Activated CD4-positive, alpha-beta T cell treated with anti-CD3 and anti-CD28 coated beads, Interleukin-2, amount 50 U/mL, for 16 hours (primary cell): ENCODE measurements around the gene RPUSD4.

Experiments used
- DNase-seq: peaks from one replicate; pipeline ENCODE4 v3.0.0-alpha.2; 2020

RPUSD4 gene

DNA sequence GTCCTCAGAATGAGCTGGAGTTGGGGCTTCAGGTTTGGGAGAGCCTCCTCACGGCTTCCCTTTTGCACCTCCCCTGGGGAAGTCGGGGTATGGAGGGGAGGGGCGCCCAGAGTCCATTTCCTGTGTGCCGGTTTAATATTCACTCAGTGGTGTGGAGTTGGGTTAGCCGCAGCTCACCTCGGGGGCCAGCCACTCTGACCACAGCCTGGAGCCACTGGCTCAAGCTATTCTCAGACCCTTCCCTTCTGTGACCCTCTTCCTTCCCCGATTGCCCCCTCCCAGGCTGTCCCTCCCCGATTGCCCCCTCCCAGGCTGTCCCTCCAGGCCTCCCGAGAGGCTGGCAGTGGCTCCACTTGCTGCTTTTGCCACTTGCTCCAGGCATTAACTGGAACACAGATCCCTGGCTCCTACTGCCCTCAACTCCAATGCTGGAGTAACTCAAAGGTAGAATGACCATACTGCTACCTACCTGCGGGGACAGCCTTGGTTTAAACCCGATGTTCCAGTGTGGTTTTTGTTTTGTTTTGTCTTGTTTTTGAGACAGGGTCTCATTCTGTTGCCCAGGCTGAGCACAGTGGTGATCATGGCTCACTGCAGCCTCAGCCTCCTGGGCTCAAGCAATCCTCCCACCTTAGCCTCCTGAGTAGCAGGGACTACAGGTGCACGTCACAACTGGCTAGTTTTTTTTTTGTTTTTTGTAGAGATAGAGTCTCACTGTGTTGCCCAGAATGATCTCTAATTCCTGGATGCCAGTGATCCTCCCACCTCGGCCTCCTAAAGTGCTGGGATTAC is 29.3 kb downstream of the RPUSD4 start:
- DNase-seq: no peak

DNA sequence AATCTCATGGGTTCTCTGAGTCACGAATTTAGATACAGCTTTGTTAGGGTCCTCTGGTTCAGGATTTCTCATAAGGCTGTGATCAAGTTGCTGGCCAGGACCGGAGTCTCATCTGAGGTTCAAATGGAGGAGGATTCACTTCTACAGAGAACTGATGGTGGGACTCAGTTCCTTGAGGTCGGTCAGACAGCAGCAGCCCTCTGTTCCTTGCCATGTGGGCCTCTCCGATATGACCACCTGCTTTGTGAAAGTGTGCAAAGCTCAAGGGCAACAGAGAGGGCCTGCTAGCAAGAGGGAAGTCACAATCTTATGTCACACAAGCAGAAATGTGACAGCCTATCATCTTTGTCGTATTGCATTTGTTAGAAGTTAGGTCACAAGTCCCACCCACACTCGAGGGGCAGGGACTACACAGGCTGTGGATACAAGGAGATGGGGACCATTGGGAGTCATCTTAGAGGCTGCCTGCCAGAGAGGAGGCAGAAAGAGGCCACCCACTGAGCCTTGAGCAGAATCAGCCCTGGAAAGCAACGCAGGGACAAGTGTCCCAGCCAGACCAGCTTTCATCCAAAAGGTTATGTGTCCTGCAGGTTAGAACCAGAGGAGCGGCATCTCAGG is 34.5 kb downstream of the RPUSD4 start:
- DNase-seq: no peak

DNA sequence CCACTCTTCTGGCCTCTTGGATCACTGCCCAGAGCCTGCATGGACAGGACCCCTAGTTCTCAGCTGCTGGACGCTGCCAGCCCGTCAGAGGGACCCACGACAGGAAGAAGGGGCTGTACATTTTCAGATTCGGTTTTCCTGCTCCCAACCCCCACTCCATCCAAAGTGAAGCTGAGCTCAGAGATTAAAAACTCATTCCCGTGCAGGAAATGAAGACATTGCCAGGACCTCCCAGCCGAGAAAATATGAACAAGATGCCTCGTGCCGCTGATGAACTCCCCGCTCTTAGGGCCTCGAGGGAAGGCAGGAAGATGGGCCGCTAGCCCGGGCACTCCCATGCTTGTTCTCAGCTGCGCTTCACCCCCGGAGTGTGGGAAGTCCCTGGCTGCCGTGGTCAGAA is 36.1 kb downstream of the RPUSD4 start:
- no peak for DNase-seq

DNA sequence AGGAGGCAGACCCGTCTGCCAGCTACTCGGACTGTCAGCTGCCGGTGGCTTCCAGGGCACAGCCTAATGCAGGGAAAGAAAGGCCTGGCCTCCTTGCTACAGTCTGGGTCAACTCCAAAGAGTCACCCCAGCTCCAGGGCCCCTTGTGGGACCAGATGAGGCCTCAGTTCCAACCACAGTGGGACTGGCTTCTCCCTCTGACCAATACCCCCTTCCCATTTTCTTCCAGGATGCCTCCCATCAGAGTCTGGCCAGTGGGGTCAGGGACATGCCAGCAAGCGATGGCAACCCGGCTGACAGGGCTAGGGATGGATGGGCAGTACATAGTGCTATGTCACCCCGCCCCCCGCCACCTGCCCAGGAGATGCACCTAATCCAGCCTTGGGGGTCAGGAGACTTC is 36.6 kb downstream of the RPUSD4 start:
- DNase-seq: no peak

DNA sequence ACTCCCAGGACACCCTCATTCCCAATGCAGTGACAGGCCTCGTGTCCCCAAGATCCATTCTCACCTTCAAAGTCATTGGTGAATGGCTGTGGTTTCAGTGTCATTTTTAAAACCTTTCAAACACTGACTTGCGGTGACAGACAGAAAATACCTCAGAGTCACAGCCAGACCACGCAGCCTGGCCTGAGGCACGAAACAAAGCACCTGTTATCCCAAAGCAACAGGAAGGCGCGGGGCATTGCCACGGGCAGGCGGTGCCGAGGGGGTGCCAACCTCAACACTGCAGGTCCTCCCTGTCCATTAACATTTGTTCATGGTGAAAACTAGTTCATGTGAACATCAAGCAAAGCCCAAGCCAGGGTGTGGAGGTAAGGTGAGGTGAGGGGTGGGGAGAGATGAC is 38.2 kb downstream of the RPUSD4 start:
- DNase-seq: no peak

DNA sequence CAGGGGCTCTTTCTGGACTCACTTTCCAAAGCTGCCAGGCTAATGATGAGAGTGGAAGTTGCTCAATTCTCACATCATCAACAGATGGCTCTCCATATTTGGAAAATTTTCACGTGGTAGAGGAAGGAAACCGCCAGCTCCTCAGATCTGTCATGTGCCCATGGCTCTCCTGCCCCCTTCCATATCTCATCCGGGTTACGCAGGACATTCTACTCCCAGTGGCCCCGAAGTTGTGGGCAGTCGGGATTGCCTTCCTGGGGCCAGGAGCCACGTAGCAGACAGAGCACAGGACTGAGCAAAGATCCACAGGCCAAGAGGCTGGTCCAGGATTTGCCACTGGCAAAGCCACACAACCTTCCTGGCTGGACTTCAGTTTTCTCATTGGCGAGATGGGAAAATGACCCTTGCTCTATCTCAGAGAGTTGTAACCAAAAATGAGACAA is 38.8 kb downstream of the RPUSD4 start:
- no peak for DNase-seq

DNA sequence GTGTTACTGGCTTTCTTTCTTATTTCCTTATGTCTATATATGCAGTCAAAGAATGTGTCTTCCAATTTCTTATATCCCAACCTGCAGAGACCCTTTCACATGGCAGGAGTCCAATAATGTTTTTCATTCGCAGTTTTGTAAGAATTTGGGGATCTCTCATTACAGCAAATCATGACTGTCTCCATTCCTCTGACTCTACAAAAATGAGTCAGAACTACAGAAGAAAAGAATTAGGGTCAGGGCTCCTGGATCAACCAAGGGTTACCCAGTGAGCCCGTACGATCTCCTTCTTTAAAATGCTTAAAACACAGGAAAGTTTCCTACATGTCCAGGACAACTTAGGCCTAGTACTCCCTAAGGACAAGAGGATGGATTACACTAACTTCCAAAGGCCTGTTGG is 42.2 kb downstream of the RPUSD4 start:
- DNase-seq: no peak

DNA sequence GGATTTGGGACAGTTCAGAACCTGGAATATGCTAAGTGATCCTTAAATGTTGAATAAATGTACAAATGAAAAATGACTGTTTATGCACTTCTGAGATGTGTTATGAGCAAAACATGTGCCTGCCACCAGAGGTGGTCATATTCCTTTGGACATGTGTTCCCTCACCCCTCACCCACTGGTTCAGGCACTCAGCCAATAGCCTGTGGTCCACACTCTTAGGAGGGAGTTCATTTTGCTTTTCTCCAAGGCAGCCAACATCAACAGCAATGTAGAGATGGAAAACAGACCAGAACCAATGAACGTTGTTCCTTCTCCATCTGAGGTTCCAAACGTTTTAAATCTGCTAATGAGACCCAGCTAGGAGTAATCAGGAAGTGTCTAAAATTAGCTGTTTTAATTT is 44.0 kb downstream of the RPUSD4 start:
- no peak for DNase-seq

DNA sequence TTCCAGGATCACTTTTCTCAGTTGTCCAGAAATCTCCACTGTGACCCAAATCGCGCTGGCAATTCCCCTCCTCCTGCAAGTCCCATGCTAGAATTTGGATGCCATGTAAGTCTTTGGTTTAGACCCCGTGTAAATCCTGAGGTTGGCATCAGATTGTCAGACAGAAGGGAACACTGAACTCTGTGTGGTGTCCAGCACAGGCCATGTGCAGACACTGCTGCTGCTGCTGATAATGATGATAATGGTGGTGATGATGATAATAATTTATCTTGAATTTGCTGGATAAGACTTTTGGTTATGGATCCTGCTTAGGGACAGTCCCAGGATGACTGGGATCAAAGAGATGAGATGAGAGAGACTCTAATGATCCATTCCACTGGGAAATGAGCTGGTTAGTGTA is 45.0 kb downstream of the RPUSD4 start:
- DNase-seq: no peak

DNA sequence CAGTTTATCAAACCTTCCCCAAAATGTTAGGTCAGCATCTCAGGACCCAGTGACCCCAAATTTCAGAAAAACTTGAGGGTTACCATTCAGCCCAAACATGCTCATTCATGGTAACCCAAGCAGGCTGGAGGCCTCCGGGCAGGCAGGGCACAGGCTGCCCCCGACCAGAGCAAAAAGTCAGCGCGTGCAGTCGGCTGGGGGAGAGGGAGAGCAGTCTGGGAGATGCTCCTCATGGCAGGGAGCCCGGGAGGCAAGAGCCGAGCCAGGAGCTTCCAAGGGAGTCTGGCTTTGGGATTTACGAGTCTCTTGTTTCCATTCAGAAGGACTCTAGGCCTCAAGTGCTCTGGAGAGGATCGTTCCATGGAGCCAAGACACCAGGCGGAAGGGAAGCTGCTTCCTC is 45.7 kb downstream of the RPUSD4 start:
- DNase-seq: no peak

DNA sequence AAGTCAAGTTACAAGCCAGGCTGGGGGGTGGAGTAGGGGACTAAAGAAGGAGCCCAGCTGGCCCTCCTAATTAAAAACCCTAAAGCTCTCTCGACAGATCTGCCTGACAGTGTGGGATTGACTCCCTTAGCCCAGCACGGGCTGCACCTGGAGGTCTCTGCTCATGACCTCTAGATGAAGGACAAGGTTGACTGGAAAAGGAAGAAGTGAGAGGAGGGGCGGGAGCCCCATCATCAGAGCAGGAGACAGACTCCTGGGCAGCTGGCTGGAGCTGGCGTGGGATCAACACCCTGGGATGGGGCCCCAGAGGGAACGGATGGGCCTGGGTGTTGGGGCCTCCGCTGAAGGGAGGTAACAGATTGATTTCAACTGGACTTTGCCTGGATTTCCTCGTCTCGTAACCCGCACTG is 46.1 kb downstream of the RPUSD4 start:
- DNase-seq: no peak

DNA sequence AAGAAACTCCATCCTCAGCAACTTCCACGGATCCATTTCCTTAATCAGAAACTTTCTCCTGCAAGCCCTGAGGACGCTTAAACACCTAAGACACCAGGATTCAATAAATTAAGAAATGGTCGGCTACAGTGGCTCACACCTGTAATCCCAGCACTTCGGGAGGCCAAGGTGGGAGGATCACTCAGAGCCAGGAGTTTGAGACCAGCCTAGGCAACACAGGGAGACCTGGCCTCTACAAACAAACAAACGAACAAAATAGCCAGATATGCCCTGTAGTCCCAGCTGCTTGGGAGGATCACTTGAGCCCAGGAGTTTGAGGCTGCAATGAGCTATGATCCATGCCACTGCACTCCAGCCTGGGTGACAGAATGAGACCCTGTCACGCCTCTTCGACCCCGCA is 46.7 kb downstream of the RPUSD4 start:
- no peak for DNase-seq

DNA sequence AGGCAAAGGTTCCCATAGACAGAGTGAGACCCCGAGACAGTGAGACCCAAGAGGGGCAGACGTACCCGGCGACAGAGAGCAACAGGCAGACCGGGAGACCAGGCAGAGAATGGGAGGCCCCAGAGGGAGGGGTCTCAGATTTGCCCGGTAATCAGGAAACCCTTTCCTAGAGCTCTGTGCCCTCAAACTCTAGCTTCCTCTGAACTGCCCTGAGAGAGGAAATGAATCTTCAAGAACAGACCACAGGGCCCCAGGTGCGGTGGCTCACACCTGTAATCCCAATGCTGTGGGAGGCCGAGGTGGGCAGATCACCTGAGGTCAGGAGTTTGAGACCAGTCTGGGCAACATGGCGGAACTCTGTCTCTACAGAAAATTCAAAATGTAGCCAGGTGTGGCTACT is 47.7 kb downstream of the RPUSD4 start:
- no peak for DNase-seq

DNA sequence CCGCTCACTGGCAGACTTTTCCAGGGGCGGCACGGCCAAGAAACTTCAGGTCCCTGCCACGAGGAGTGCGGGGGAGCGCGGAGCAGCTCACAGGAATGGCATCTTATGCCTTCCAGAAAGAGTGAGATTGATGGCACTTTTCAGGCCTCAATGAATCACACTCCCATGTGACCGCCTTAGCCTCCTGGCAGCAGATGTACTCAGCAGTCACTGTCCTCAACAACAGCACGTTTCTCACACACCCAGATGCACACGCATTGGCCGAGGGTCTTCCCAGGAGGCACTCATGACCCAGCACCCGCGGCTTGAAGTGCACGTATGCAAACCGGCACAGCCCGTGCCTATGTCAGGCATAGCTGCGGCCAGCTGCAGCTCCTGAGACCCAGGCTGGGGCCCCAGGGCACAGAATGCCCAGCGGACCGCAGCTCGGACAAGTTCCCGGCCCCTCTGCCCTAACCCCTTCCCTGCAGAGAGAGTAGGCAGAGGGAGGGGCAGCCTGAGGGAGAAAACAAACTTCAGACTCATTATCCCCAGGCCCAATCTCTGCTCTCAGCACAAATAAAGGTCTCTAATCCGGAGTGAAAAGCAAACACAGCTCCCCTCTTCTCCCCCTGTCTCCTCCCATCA is 48.3 kb downstream of the RPUSD4 start:
- DNase-seq: no peak

DNA sequence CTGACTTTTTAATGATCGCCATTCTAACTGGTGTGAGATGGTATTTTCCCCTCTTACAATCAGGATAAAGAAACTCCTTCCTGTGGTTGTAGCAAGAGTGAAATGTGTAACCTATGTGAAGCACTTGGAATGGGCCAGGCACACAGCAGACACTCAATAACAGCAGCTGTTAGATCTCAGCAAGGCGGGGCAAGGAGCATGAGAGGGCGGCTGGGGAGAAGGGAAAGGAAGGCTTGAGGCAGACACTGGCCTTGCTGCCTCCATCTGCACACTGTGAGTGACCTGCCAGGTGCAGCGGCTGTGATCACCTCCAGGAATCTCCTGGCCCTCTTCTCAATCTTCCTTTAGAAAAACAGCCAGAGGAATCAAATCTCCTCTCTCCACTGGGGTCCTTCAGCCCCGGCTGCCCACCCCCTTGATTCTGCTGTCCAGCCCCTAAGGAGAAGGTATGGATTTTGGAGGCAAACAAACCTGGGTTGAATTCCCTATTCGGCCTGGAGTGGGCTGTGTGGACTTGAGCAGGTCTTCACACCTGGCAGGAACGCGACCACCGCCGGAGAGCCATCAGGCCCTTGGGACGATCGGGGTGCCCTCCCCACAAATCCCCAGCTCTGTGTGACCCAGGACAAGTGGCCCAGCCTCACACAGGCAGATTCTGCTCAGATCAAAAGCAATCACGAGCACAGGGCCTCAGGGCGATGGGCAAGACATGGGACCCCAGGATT is 49.0 kb downstream of the RPUSD4 start:
- no peak for DNase-seq

DNA sequence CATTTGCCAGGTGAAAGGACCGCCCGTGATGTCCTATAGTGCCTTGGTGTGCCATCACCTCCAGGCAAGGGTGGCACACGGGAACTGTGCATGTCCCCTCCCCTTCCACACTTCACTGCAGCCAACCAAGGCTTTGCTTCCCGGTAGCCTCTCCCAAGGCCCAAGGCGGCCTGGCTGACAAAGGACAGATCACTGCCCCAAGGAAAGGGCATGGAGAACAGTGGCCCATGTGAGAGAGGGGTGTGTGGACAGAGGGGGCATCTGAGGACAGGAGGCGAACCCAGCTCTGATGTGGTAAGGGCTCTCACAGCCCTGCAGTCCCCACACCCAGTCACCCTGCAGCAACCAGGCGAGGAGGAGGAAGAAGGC is 50.4 kb downstream of the RPUSD4 start:
- DNase-seq: no peak

DNA sequence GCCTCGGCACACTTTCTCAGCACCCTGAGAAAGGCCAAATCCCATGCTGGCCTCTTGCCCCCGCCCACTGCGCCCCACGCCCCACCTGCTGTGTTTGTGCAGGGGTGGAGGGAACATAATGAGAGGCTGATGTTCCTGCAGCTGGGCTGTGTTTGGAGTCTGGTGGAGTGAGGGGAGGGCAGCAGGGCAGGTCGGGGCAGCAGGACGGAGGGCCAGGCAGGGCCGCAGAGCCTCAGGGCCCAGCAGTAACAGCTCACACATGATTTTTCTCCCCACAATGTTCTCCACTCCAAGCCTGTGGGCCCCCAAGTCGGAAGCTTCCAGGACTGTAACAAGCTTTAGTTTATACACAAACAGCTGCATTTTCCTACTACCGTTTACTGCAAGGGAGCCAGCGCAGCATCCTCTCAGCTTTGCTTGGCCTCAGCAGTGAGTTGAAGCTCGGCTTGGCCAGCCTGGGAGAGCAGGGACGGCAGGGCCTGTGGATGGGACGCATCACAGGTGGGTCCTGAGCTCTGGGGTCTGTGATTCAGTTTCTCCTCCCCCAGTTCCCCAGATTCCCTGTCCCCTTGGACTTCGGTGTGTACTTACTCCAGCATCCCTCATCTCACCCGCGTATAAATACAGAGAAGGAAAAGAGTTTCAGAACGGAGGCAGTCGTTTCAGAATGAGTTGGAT is 51.0 kb downstream of the RPUSD4 start:
- DNase-seq: no peak

DNA sequence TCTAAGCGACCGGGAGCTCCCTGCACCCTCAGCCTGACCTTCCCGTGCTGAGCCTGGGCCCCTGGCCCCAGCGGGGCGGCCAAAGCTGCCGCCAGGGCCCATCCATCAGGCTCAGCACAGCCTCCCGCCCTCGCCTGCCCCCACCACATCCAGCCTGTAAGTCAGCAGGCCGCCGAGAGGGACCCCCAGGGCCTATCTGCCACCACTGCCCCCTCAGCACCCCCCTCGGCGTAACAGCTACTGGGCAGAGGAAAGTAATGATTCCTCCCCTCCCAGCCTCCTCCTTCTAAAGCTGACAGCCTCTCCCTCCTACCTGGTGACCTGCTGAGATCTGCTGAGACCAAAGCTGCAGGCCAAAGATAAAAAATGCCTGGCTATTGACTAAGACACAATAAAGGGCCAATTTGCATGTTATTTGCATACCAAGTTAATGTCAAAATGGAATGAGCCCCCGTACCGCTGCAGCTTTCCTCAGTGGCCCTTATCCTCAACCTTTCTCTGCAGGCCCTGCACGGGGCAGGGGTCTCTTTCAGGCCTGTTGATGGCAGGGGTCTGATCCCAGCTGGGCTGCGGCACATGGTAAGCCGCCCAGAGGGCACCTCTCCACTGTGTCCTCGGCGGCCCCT is 51.6 kb downstream of the RPUSD4 start:
- DNase-seq: no peak

DNA sequence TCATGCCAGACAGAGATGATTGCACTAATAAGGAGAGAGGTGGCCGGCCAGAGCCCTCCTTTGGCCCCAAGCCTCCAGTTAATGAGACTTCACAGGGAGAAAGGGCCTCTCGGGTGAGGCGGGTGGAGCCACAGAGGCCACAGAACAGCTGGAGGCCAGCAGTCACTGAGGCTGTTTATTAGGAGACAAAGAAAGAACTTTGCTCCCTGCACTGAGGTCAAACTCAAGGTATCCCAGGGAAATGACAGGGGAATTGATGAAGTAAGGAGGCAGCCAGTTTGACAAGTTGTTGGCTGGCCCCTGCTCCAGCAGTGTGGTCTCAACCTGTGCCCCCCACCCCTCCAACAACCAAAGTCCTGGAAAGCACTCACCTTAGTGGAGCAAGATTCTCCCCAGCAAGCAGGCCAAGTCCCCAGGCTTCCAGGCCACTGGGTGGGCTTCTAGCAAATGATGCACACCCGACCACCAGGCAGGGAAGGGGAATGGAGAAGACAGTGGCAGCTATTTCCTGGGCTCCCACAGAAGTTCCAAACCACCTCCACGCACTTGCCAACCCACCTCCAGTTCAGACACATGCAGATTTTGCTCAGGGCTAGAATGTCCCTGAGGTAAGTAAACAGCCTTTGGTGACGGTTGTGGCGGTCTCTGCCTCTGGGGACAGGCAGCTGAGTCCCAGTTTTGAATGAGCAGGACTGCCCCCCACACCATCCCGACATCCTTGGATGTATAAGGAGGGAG is 53.2 kb downstream of the RPUSD4 start:
- no peak for DNase-seq

DNA sequence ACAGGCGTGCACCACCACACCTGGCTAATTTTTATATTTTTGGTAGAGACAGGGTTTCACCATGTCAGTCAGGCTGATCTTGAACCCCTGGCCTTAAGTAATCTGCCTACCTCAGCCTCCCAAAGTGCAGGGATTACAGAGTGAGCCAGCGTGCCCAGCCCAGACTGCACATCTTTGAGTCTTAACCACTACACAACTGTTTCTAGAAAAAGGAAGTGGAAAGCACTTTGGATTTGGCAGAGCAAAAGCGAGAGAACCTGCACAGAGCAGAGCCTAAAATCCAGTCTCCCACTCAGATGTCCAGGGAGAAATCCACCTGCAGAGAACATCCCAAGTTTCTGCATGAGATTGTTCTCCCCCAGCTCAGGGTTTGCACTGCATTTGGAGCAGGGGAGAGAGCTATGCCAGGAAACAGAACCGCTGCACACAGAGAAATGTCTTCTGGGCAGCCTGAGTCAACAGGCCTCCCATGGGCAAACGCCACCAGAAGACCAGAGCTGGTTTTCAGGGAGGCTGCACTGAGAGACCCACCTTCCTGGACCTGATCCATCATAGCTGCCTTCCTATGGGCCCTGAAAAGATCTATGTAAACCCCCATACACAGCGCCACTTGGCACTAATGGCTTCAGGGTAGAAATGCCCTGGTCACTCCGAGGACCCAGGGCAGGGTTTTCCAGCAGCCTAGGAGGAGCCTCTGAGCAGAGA is 54.0 kb downstream of the RPUSD4 start:
- DNase-seq: no peak

DNA sequence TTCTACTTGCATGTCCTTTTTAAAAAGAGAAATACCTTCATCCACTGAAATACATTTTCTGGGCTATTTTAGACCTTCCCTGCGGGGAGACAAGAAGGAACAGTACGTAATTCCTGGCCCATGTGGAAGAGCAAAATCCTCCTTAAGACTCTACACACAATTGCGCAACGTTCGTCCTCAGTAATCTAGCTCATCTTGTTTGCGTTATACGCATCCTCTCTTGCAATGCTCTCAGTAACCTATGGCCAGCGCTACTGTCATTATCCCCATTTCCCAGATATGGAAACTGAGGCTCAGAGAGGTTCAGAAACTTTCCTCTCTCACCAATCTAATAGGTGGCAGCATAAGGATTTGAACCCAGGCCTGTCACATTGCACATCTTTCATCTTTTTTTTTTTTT is 54.6 kb downstream of the RPUSD4 start:
- no peak for DNase-seq
